ENCODE data around the gene RPS18.

The RPS18 gene

DNA sequence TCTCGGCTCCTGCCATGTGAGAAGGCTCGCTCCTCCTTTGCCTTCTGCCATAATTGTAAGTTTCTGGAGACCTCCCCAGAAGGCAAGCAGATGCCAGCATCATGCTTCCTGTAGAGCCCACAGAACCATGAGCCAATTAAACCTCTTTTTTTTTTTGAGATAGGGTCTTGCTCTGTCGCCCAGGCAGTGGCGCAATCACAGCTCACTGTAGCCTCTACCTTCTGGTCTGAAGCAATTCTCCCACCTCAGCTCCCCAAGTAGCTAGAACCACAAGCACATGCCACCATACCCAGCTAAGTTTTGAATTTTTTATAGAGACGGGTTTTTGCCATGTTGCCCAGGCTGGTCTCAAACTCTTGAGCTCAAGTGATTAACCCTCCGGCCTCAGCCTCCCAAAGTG, 35.0 kb upstream of the RPS18 start:
- Histone ChIP-seq H3K27me3 (ENCODE audit: control insufficient read depth in 3 of 3, insufficient read depth in 3 of 3, low read depth in 1 of 3, low read length in 3 of 3) (peaks cover 0 to 25% (median 0%) of the 10 kb centered on the region in 3 experiments), H3K4ac (ENCODE audit: low read length) (no peak overlapping the region), H2BK120ac (ENCODE audit: low read depth, low read length) (no peak overlapping the region), H3K9ac (ENCODE audit: low read depth, low read length, poor library complexity) (no peak overlapping the region), H3K4me3 (ENCODE audit: low read length in 2 of 2) (no peak overlapping the region), H3K79me1 (ENCODE audit: low read depth, low read length) (no peaks in the 10 kb centered on the region), H3K27ac (replicated peaks; ENCODE audit: low read length) (no peak overlapping the region), H3K9me3 (replicated peaks in 1 of 2; ENCODE audit: control insufficient read depth in 2 of 2, insufficient read depth in 1 of 2, low read depth in 1 of 2, low read length in 2 of 2) (no peaks in the 10 kb centered on the region), H2AFZ (ENCODE audit: low read length) (no peak overlapping the region), H4K8ac (ENCODE audit: low read depth, low read length) (no peak overlapping the region), H3K14ac (ENCODE audit: low read length) (no peak overlapping the region), H3K23ac (ENCODE audit: low read depth, low read length, poor library complexity) (no peak overlapping the region), H2BK5ac (ENCODE audit: low read length) (no peak overlapping the region), H4K91ac (ENCODE audit: low read depth, low read length, poor library complexity) (no peak overlapping the region), H3K4me1 (ENCODE audit: control insufficient read depth in 2 of 2, insufficient read depth in 1 of 2, low read depth in 1 of 2, low read length in 2 of 2) (peaks cover 0 to 4% of the 10 kb centered on the region in 2 donors), H3K4me2 (ENCODE audit: insufficient read depth, low read length, poor library complexity, severe bottlenecking) (no peak overlapping the region), H3K18ac (ENCODE audit: low read length) (no peak overlapping the region), H2BK15ac (ENCODE audit: low read length) (no peak overlapping the region), H2AK5ac (ENCODE audit: low read depth, low read length) (no peak overlapping the region), H2BK12ac (ENCODE audit: low read length) (no peak overlapping the region), H3K36me3 (replicated peaks in 1 of 2; ENCODE audit: control insufficient read depth in 2 of 2, insufficient read depth in 2 of 2, low read length in 2 of 2) (no peaks in the 10 kb centered on the region)
- no peak for DNase-seq (ENCODE audit: low spot score)
- WGBS, 2 donors (ENCODE audit: extremely low coverage in 2 of 2, insufficient read length in 2 of 2, insufficient replicate concordance in 1 of 2), result no CpG with 5 or more reads among the region's 6 CpGs

DNA sequence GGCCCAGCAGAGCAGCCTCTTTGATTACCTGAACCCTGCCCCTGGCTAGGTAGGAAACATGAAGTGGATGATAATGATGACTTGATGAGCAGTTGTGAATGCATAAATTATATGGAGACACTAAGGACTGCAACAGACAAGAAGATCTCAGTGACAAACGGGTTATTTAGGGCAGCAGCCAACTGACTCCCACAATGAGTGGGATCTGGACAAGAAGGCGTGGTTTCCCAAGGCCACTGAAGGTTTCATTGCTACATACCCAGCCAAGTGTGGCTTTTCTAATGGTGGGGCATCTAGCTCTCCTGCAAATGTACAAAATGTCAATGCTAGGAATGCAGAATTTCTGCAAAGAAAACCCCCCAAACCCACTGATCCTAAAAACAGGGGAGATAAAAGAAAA, 34.1 kb upstream of the RPS18 start:
- no peaks in the 10 kb centered on the region for H3K36me3 ChIP-seq (replicated peaks in 1 of 2; ENCODE audit: control insufficient read depth in 2 of 2, insufficient read depth in 2 of 2, low read length in 2 of 2)
- H3K9ac ChIP-seq (ENCODE audit: low read depth, low read length, poor library complexity), result no peak overlapping the region
- H3K79me1 ChIP-seq (ENCODE audit: low read depth, low read length), result no peaks in the 10 kb centered on the region

DNA sequence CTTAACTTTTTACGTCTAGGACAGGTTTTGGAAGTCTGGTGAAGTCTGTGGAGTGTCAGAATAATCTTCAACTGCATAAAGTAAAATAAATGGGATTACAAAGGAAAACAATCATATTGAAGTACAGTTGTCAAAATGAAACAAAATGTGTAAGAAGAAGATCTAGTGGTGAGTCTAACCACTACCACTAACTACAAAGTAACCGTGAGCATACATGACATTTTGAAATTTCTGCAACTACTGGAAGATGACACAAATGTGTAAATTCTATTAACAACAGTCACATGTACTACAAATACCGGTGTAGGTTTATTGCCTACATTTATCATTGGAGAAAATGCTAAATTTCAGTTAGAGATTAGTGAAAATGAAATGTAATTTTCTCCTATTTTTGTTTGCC, 29.9 kb upstream of the RPS18 start:
- Histone ChIP-seq H2AFZ (ENCODE audit: low read length) (no peak overlapping the region), H3K4me2 (ENCODE audit: insufficient read depth, low read length, poor library complexity, severe bottlenecking) (no peak overlapping the region), H3K27ac (replicated peaks; ENCODE audit: low read length) (no peak overlapping the region), H3K4ac (ENCODE audit: low read length) (no peak overlapping the region), H3K4me1 (ENCODE audit: control insufficient read depth in 2 of 2, insufficient read depth in 1 of 2, low read depth in 1 of 2, low read length in 2 of 2) (no peaks in the 10 kb centered on the region), H3K27me3 (ENCODE audit: control insufficient read depth in 3 of 3, insufficient read depth in 3 of 3, low read depth in 1 of 3, low read length in 3 of 3) (peaks cover 0 to 9% (median 2%) of the 10 kb centered on the region in 3 experiments), H3K9me3 (replicated peaks in 1 of 2; ENCODE audit: control insufficient read depth in 2 of 2, insufficient read depth in 1 of 2, low read depth in 1 of 2, low read length in 2 of 2) (no peaks in the 10 kb centered on the region), H2BK5ac (ENCODE audit: low read length) (no peak overlapping the region), H3K23ac (ENCODE audit: low read depth, low read length, poor library complexity) (no peak overlapping the region), H2BK12ac (ENCODE audit: low read length) (no peak overlapping the region), H3K36me3 (replicated peaks in 1 of 2; ENCODE audit: control insufficient read depth in 2 of 2, insufficient read depth in 2 of 2, low read length in 2 of 2) (no peaks in the 10 kb centered on the region), H2BK15ac (ENCODE audit: low read length) (no peak overlapping the region), H4K91ac (ENCODE audit: low read depth, low read length, poor library complexity) (no peak overlapping the region), H3K79me1 (ENCODE audit: low read depth, low read length) (no peaks in the 10 kb centered on the region), H3K4me3 (ENCODE audit: low read length in 2 of 2) (no peak overlapping the region), H4K8ac (ENCODE audit: low read depth, low read length) (no peak overlapping the region), H2AK5ac (ENCODE audit: low read depth, low read length) (no peak overlapping the region), H3K9ac (ENCODE audit: low read depth, low read length, poor library complexity) (no peak overlapping the region), H2BK120ac (ENCODE audit: low read depth, low read length) (no peak overlapping the region), H3K14ac (ENCODE audit: low read length) (no peak overlapping the region), H3K18ac (ENCODE audit: low read length) (no peak overlapping the region)
- WGBS, 2 donors (ENCODE audit: extremely low coverage in 2 of 2, insufficient read length in 2 of 2, insufficient replicate concordance in 1 of 2), result no CpG with 5 or more reads among the region's 3 CpGs
- no peak for DNase-seq (ENCODE audit: low spot score)

More for the DNA sequence above, 34.1 kb upstream of the RPS18 start:
- Histone ChIP-seq H3K27me3 (ENCODE audit: control insufficient read depth in 3 of 3, insufficient read depth in 3 of 3, low read depth in 1 of 3, low read length in 3 of 3) (peaks cover 0 to 20% (median 2%) of the 10 kb centered on the region in 3 experiments), H2BK120ac (ENCODE audit: low read depth, low read length) (no peak overlapping the region), H3K18ac (ENCODE audit: low read length) (no peak overlapping the region), H2AFZ (ENCODE audit: low read length) (no peak overlapping the region), H2AK5ac (ENCODE audit: low read depth, low read length) (no peak overlapping the region), H3K14ac (ENCODE audit: low read length) (no peak overlapping the region), H3K4me2 (ENCODE audit: insufficient read depth, low read length, poor library complexity, severe bottlenecking) (no peak overlapping the region), H3K4me3 (ENCODE audit: low read length in 2 of 2) (no peak overlapping the region), H3K4ac (ENCODE audit: low read length) (no peak overlapping the region), H3K27ac (replicated peaks; ENCODE audit: low read length) (no peak overlapping the region), H3K9me3 (replicated peaks in 1 of 2; ENCODE audit: control insufficient read depth in 2 of 2, insufficient read depth in 1 of 2, low read depth in 1 of 2, low read length in 2 of 2) (no peaks in the 10 kb centered on the region), H3K23ac (ENCODE audit: low read depth, low read length, poor library complexity) (no peak overlapping the region), H3K4me1 (ENCODE audit: control insufficient read depth in 2 of 2, insufficient read depth in 1 of 2, low read depth in 1 of 2, low read length in 2 of 2) (peaks cover 0 to 4% of the 10 kb centered on the region in 2 donors), H4K91ac (ENCODE audit: low read depth, low read length, poor library complexity) (no peak overlapping the region), H2BK12ac (ENCODE audit: low read length) (no peak overlapping the region), H4K8ac (ENCODE audit: low read depth, low read length) (no peak overlapping the region), H2BK5ac (ENCODE audit: low read length) (no peak overlapping the region), H2BK15ac (ENCODE audit: low read length) (no peak overlapping the region)
- no peak for DNase-seq (ENCODE audit: low spot score)
- no CpG with 5 or more reads among the region's 2 CpGs for WGBS, 2 donors (ENCODE audit: extremely low coverage in 2 of 2, insufficient read length in 2 of 2, insufficient replicate concordance in 1 of 2)

DNA sequence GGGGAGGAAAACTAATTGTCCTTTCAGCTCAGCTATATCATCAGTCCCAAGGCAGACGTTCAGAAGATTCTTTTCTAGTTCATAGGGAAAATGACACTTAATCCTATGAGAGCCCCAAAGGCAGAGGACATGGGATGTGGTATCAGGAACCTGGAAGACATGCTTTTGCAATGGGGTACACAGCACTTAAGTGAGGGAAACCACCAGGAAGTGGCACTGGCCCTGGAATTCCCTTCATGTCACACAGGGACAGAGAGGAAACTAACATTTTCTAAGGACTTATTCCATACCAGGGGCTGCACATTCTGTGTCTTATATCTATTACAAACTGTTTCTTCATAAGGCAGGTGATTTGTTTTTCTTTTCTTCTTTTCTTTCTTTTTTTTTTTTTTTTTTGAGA, 28.4 kb upstream of the RPS18 start:
- H3K9ac ChIP-seq (ENCODE audit: low read depth, low read length, poor library complexity), result no peak overlapping the region
- no peak overlapping the region for H2BK5ac ChIP-seq (ENCODE audit: low read length)
- peaks cover 0 to 9% (median 2%) of the 10 kb centered on the region in 3 experiments for H3K27me3 ChIP-seq (ENCODE audit: control insufficient read depth in 3 of 3, insufficient read depth in 3 of 3, low read depth in 1 of 3, low read length in 3 of 3)
- H3K4me3 ChIP-seq (ENCODE audit: low read length in 2 of 2), result no peak overlapping the region
- no peak overlapping the region for H3K23ac ChIP-seq (ENCODE audit: low read depth, low read length, poor library complexity)
- H4K8ac ChIP-seq (ENCODE audit: low read depth, low read length), result no peak overlapping the region
- no peaks in the 10 kb centered on the region for H3K79me1 ChIP-seq (ENCODE audit: low read depth, low read length)
- H3K4me2 ChIP-seq (ENCODE audit: insufficient read depth, low read length, poor library complexity, severe bottlenecking), result no peak overlapping the region
- H2BK120ac ChIP-seq (ENCODE audit: low read depth, low read length), result no peak overlapping the region
- no peak overlapping the region for H4K91ac ChIP-seq (ENCODE audit: low read depth, low read length, poor library complexity)
- peaks cover 1% of the 10 kb centered on the region in 2 donors for H3K4me1 ChIP-seq (ENCODE audit: control insufficient read depth in 2 of 2, insufficient read depth in 1 of 2, low read depth in 1 of 2, low read length in 2 of 2)
- H3K18ac ChIP-seq (ENCODE audit: low read length), result no peak overlapping the region
- no peak for DNase-seq (ENCODE audit: low spot score)
- H3K36me3 ChIP-seq (replicated peaks in 1 of 2; ENCODE audit: control insufficient read depth in 2 of 2, insufficient read depth in 2 of 2, low read length in 2 of 2), result no peaks in the 10 kb centered on the region
- no CpG with 5 or more reads among the region's 1 CpG for WGBS, 2 donors (ENCODE audit: extremely low coverage in 2 of 2, insufficient read length in 2 of 2, insufficient replicate concordance in 1 of 2)
- H2BK12ac ChIP-seq (ENCODE audit: low read length), result no peak overlapping the region
- H2AFZ ChIP-seq (ENCODE audit: low read length), result no peak overlapping the region
- no peak overlapping the region for H3K27ac ChIP-seq (replicated peaks; ENCODE audit: low read length)
- H3K4ac ChIP-seq (ENCODE audit: low read length), result no peak overlapping the region
- H2BK15ac ChIP-seq (ENCODE audit: low read length), result no peak overlapping the region
- no peaks in the 10 kb centered on the region for H3K9me3 ChIP-seq (replicated peaks in 1 of 2; ENCODE audit: control insufficient read depth in 2 of 2, insufficient read depth in 1 of 2, low read depth in 1 of 2, low read length in 2 of 2)
- H2AK5ac ChIP-seq (ENCODE audit: low read depth, low read length), result no peak overlapping the region
- H3K14ac ChIP-seq (ENCODE audit: low read length), result no peak overlapping the region
